Colonic mucosa (tissue), 4 donors: Measurements from ENCODE around the gene CHAF1A. TPM values are rescaled to one million over a fixed set of nuclear protein-coding genes. Genes with fewer than 3 reads are reported as not detected.

Experiments used
- DNase-seq: peaks from one replicate; pipeline ENCODE4 v3.0.0-alpha.2; 2020
- H3K27ac ChIP-seq: fragments of 200-600 bp; one replicate; pipeline ENCODE4 v1.8.0; 2021
- H3K27me3 ChIP-seq: fragments of 200-600 bp; one replicate; pipeline ENCODE4 v1.8.0; 2021
- H3K36me3 ChIP-seq: fragments of 200-600 bp; one replicate; pipeline ENCODE4 v1.8.0; 2021
- H3K4me1 ChIP-seq: fragments of 200-600 bp; one replicate; pipeline ENCODE4 v1.8.0; 2021; ENCODE audit warnings: mild to moderate bottlenecking
- H3K4me3 ChIP-seq: fragments of 200-600 bp; one replicate; pipeline ENCODE4 v1.8.0; 2021
- H3K9ac ChIP-seq, 2 donors: one replicate each; pipeline ENCODE4 v1.7.0; 2013; ENCODE audit warnings: control low read depth in 2 of 2, low read depth in 2 of 2, low read length in 2 of 2
- H3K9me3 ChIP-seq: fragments of 200-600 bp; one replicate; pipeline ENCODE4 v1.8.0; 2021
- CTCF ChIP-seq: fragments of 200-600 bp; IDR thresholded peaks from one replicate; pipeline ENCODE4 v1.8.0; 2022; ENCODE audit warnings: antibody characterized with exemption, mild to moderate bottlenecking
- intact Hi-C: fragments of 100-400 bp; cut with DNase I; formaldehyde crosslinking; loops from one replicate; pipeline ENCODE4 v1.14.1; 2022
- total RNA-seq, 2 donors: library from RNA; stranded (reverse); fragmentation: NEBNext Ultra II Directional in 1 of 2; extraction: Animal tissue kit (Norgen Biotek cat#: 25700) in 1 of 2; gene quantifications; one replicate each; pipeline ENCODE4 v1.2.1, GENCODE V29; 2021
- donor health status: healthy.
- donor health status: DM: no; HTN: no; CAD: no.
- donor health status: DM: no; HTN: no; CAD: no.

CHAF1A gene
- total RNA-seq, 2 donors from 2014 or later: 15.6 to 53.2 TPM

DNA sequence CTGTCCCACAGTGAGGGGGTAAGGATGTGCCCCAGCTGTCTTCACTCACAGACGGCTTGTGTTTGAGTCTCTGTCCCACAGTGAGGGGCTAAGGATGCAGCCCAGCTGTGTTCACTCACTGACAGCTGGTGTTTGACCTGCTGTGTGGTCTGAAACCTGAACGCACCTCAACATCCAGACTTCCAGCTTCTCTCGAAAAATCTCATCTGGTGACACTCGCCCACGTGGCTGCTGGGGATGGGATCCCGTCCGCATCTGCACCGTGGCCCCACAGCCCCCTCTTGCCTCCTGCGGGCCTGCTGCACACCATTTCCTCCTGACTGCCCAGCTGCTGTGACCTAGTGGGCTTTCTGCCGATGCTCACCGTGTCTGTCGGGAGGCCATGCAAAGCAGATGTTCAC lies 27.3 kb downstream of the CHAF1A start:
- H3K27me3 ChIP-seq: no peaks in the 10 kb centered on the region
- no peak for TF ChIP-seq CTCF

DNA sequence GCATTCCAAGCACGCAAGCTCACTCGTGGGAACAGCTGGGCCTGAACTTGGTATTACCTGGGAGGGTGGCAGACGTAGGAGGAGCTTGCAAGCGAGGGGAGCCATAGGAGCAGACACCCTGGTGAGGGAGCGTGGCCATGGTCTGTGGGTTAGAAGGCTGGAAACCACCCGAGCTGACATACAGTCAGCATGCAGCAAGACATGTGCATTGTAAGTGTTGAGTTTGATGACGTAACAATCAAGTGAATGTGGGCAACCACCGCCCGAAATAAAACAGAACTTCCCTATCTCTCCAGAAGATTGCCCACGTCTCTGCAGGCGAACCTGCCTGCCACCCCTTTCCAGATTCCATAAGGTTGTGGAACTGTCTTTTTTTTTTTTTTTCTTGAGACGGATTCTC lies 28.3 kb downstream of the CHAF1A start:
- no peak for TF ChIP-seq CTCF
- Histone ChIP-seq H3K4me1 (no peaks in the 10 kb centered on the region), H3K4me3 (no peak overlapping the region), H3K27me3 (no peaks in the 10 kb centered on the region), H3K9ac (no peak overlapping the region), H3K9me3 (no peaks in the 10 kb centered on the region), H3K27ac (no peak overlapping the region), H3K36me3 (no peaks in the 10 kb centered on the region)
- no peak for DNase-seq
- intact Hi-C loops: no loop called here

More for the DNA sequence above, 27.3 kb downstream of the CHAF1A start:
- no peaks in the 10 kb centered on the region for H3K36me3 ChIP-seq
- H3K9me3 ChIP-seq: no peaks in the 10 kb centered on the region
- H3K4me1 ChIP-seq: no peaks in the 10 kb centered on the region
- no peak overlapping the region for H3K9ac ChIP-seq
- no peak for DNase-seq
- intact Hi-C loops: no loop called here
- H3K4me3 ChIP-seq: no peak overlapping the region
- H3K27ac ChIP-seq: no peak overlapping the region

DNA sequence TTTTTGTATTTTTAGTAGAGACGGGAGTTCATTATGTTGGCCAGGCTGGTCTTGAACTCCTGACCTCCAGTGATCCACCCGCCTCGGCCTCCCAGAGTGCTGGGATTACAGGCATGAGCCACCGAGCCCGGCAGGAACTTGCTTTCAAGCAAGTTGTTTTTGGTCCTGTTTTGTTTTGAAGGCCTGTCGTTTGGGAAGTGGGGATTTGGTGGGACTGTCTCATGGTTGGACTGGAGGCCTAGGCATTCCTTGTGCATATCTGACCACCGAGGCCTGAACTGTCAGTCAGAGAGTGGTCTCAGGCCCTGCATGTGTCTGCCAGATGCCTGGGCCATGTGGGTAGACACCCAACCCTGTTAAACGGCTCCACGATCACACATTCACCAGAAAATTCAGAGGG lies 28.9 kb downstream of the CHAF1A start:
- no peaks in the 10 kb centered on the region for H3K4me1 ChIP-seq
- no peak for TF ChIP-seq CTCF
- no peak for DNase-seq
- no peak overlapping the region for H3K4me3 ChIP-seq
- no peaks in the 10 kb centered on the region for H3K36me3 ChIP-seq
- H3K9me3 ChIP-seq: no peaks in the 10 kb centered on the region
- H3K27ac ChIP-seq: peak overlapping the region; percentile 22
- no peak overlapping the region for H3K9ac ChIP-seq
- intact Hi-C loops: no loop called here
- H3K27me3 ChIP-seq: no peaks in the 10 kb centered on the region

GRCh38 chr19:4431808-4432674 lies 29.6 kb downstream of the CHAF1A start:
- no peak overlapping the region for H3K4me3 ChIP-seq
- H3K9ac ChIP-seq: no peak overlapping the region
- TF ChIP-seq CTCF: no peak
- H3K4me1 ChIP-seq: no peaks in the 10 kb centered on the region
- H3K27me3 ChIP-seq: no peaks in the 10 kb centered on the region
- no peaks in the 10 kb centered on the region for H3K36me3 ChIP-seq
- intact Hi-C loops: no loop called here
- no peak for DNase-seq
- H3K9me3 ChIP-seq: no peaks in the 10 kb centered on the region
- no peak overlapping the region for H3K27ac ChIP-seq

- H3K9me3 ChIP-seq: no peaks in the 10 kb centered on the region
- intact Hi-C loops: no loop called here
- no peaks in the 10 kb centered on the region for H3K36me3 ChIP-seq
- TF ChIP-seq CTCF: no peak
- no peaks in the 10 kb centered on the region for H3K4me1 ChIP-seq
- H3K9ac ChIP-seq: no peak overlapping the region
- H3K4me3 ChIP-seq: no peak overlapping the region
- no peaks in the 10 kb centered on the region for H3K27me3 ChIP-seq
- H3K27ac ChIP-seq: no peak overlapping the region
- no peak for DNase-seq
These were observed 30.6 kb downstream of the CHAF1A start for GRCh38 chr19:4432918-4433506.
